ENCODE measurements around the gene CDC42EP5.
"Not testable (repeated sequence)": the region's sequence is repeated elsewhere in the genome, so short reads cannot be mapped to it uniquely, and the experiment has no call there.

Gene CDC42EP5

GRCh38 chr19:54446349-54446748 is 26.7 kb downstream of the CDC42EP5 start:
- DNase-seq: not testable (repeated sequence)

- DNase-seq: no peak
These were observed 28.4 kb downstream of the CDC42EP5 start for GRCh38 chr19:54444737-54445136.

GRCh38 chr19:54440641-54441040 is 32.5 kb downstream of the CDC42EP5 start:
- DNase-seq: no peak

GRCh38 chr19:54439174-54439851 is 33.8 kb downstream of the CDC42EP5 start:
- DNase-seq: no peak

GRCh38 chr19:54436628-54437252 is 36.4 kb downstream of the CDC42EP5 start:
- no peak for DNase-seq

GRCh38 chr19:54436031-54436523 is 37.0 kb downstream of the CDC42EP5 start:
- DNase-seq: no peak

- no peak for DNase-seq
These were observed 37.5 kb downstream of the CDC42EP5 start for GRCh38 chr19:54435551-54436016.

GRCh38 chr19:54434873-54435214 is 38.3 kb downstream of the CDC42EP5 start:
- no peak for DNase-seq

- DNase-seq: no peak
These were observed 38.8 kb downstream of the CDC42EP5 start for GRCh38 chr19:54434112-54434872.

- DNase-seq: no peak
These were observed 39.4 kb downstream of the CDC42EP5 start for GRCh38 chr19:54433697-54434096.

GRCh38 chr19:54432144-54432738 is 40.9 kb downstream of the CDC42EP5 start:
- DNase-seq: no peak

- DNase-seq: no peak
These were observed 41.7 kb downstream of the CDC42EP5 start for GRCh38 chr19:54431255-54431838.

- no peak for DNase-seq
These were observed 42.5 kb downstream of the CDC42EP5 start for GRCh38 chr19:54430306-54431254.

GRCh38 chr19:54429545-54430227 is 43.4 kb downstream of the CDC42EP5 start:
- no peak for DNase-seq

GRCh38 chr19:54429176-54429495 is 44.0 kb downstream of the CDC42EP5 start:
- DNase-seq: no peak

- no peak for DNase-seq
These were observed 44.5 kb downstream of the CDC42EP5 start for GRCh38 chr19:54428323-54429175.

- DNase-seq: no peak
These were observed 45.5 kb downstream of the CDC42EP5 start for GRCh38 chr19:54427586-54427985.

- no peak for DNase-seq
These were observed 46.7 kb downstream of the CDC42EP5 start for GRCh38 chr19:54426291-54426931.

GRCh38 chr19:54425382-54425723 is 47.7 kb downstream of the CDC42EP5 start:
- DNase-seq: no peak

Data from cortex of kidney (tissue), 1 donor.